ENCODE results near the gene BIRC3.
A peak's percentile ranks its signal among the peaks of the same experiment; 100 is the strongest.

The BIRC3 gene

DNA sequence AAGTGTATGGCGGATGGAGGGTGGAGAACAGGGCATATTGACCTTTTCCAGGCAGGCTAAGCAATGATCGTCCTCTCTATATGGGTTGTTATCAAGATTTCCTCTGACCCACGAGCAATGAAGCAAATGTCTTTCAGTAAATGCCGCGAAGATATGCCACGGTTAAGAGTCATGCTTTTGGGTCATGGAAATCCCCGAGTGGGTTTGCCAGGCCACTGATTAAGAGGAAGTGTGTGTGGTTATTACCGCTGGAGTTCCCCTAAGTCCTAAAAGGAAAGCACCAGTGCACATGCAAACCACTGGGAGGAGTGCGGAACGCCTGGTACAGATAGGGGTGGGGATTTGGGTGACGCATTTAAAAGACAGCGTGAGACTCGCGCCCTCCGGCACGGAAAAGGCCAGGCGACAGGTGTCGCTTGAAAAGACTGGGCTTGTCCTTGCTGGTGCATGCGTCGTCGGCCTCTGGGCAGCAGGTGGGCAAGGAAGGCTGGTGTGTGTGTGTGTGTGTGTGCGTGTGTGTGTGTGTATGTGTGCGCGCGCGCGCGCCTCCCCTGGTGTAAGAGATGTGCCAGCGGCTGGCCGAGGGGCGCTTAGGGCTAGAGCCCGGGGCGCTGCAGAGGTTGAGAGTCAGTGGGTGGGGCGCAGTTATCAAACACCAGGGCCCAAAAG lies at the start of gene BIRC3:
TSS of gene BIRC3 (plus strand) at position 386 of the 669 bp plus-strand sequence. CDS start 7,026 bp downstream, outside the sequence.
- DNase-seq = peak; percentile 89 to 92

DNA sequence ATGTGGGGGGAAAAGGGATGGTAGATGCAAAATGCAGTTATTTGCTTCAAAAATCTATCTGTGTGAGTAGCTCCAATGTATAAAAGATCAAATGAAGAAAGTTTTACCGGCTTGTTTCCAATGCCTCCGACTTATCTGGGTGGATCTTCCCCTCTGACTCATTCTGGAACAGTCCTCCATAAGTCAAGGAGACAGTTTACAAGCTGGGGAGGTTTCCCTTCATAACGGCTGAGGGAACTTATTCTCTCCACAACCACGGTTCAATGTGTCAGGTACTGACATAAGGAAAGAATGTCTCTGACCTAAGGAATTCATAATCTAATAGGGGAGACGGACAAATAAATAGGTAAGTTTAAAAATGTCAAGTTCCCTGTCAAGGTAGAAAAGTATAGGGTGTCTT lies 49.7 kb upstream of the BIRC3 start:
- no peak for DNase-seq

DNA sequence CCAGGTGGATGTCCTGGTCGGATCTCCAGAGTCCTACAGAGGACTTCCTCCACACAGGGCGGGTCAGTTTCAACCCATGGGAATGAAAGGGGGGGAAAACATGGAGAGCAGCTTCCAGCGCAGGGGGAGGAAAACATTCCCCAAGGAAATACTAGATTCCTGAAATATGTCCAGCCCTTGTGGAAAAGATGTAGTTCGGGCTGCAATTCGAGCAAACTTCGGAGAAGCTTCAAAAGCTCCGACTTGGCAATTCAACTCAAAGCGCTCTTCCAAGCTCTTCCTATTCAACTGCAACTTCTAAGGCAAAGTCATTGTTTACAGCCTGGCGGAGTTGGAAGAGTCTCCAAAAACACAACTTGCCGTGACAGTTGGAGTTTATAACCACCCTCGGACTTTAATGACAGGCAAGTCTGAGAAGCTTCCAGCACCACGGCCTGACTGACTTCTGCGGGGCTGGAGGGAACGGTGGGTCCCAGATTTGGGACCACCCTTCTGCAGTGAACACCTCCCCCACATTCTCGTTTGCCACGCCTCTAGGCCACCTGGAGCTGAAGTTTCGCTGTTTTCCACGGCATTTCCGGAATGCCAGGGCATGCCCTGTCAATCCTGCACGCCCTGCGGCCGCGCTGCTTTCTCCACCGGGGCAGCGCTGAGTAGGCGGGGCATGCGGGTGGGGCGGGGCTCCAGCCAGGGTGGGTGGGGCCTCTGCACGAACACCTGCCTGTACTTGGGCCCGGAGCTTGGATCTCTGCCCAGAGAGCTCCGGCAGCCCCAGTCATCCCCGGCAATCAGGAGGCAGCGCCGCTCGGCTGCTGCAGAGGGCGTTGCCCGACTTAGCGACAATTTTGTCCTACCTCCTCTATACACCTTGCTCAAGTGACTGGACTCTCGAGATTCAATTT lies 49.0 kb upstream of the BIRC3 start:
- DNase-seq = no peak

DNA sequence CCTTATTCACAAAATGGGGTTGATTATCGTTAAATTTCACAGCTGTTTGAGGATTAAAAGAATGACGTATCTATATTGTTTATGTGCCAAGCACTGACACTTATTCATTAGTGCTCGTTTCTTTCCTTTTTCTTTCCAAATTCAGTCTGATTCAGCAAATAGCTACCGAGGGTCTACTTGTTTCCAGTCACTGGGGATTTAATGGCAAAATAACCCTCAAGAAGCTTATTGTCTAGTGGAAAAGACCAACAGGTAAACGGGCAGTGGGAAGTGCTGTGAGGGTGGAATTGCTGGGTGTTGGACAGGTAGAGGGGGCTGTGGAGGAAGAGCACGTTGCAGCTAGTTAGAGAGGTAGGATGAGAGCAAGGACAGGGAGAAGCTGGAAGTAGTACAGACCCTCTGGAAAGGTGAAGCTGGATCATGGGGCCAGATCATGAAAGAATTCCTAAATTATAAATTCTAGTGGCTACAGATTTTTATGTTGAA lies 48.3 kb upstream of the BIRC3 start:
- no peak for DNase-seq

DNA sequence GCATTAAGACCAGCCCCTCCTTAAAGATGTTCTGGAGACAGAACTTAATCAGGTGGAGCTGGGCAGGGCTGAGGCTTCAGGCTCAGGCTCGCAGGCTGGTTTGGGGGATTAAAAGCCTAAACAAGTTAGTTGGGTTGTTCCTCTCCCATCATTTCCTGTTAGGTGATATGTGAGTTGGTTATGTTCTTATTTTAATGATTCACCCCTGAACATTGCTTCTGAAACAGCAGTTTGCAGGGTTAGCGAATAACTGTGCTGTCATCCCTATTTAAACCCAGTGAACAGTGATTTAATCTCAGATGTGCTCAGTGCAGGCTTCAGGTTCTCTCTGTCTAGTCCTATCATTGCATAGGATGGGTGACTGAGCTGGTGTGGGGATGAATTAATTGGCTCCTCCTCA lies 47.4 kb upstream of the BIRC3 start:
- no peak for DNase-seq

DNA sequence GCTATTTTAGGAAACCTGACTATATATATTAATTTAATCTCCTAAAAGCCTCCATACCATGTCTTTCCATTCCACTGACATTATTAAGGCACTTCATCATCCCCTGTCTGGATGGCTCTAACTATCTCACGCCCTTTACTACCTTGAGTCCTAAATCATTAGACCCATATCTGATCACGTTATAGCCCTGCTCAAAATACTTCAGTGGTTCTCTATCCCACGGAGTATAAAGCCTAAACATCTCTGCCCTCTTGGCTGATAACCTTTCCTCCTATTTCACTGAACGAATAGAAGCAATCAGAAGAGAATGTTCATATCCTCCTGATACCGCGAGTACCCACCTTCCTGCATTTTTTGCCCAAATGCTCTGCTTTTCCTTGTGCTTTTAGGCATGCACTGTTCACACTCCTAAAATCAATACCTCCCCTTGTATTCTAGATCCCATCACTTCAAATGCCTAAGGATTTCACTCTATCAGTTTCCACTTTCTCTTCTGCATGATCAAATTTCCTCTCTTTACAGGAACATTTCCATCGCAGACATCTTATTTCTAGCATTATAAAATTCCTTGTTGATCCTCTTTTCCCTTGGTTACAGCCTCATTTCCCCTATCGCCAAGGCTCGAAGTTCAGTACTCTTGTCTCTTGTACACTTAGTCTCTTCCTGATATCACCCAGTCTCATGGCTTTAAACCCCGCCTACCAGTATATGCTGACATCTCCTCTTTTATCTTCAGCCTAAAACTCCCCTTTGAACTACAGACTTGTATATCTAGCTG lies 45.0 kb upstream of the BIRC3 start:
- DNase-seq = no peak

DNA sequence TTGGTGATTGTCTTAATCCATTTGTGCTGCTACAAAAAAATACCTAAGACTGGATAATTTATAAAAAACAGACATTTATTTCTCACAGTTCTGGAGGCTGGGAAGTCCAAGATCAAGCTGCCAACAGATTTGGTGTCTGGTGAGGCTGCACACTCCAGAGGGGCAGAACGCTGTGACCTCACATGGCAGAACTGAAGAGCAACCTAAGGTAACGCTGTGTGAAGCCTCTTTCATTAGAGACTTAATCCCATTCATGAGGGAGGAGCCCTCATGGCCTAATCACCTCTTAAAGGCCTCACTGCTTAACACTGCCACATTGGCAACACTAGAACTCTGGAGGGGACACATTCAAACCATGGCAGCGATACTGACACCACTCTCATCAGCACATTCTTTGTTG lies 42.7 kb upstream of the BIRC3 start:
- no peak for DNase-seq

DNA sequence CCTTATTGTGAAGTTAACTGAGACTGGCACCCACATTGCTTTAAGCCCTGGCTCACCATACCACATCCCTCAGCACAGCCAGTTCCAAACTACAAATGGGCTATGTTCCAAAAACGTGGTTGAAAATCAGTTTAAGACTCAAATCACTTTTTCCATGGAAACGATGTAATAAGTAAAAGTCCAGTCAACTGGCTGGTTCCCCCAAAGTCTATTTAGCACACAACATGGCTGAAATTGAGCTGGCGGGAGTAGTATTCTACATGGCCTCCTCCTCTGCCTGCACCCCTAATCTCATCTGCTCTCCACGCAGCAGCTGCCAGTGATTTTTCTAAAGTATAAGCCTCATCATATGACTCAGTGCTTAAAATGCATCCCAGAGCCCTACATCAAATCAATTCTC lies 40.9 kb upstream of the BIRC3 start:
- no peak for DNase-seq

DNA sequence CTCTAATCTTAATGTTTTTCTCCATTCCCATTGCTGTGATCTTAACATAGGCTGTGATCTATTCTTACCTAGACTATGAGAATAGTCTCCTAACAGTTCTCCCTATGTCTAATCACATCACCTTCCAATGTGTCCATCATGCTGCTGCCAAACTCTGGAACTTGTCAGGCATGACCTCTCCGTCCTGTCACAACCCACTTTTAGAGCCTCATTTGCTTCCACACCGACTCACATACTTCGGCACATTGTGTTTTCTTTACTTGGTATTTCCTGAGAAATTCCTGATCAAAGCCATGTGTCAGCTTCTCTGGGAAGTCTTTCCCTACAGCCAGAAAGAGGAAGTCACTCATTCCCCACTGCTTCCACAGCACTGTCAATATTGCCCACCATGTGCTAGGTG lies 40.5 kb upstream of the BIRC3 start:
- DNase-seq = no peak

DNA sequence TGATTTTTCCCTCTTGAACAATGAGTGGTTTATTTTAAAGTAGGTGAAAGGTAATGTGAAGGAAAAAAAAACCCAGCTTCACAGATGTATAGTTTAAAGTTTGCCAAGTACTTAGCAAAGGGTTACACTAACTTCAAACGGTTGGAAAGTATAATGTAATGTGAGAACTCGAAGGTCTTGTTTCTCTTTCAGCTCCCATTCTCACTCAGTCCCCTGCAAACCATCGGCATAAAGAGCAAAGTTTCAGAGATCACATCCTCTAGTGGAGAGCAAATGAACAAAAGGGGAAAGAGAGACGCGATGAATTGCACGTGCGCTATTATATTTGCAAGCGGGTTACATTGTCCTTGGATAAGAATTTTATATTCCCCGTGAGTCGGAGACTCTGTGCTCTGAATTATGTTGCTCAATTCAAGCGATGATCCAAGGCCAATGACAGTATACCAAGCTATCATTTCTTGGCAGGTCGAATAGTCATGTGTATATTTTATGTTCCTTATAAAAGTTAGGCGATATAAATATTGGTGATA lies 37.6 kb upstream of the BIRC3 start:
- DNase-seq = no peak

DNA sequence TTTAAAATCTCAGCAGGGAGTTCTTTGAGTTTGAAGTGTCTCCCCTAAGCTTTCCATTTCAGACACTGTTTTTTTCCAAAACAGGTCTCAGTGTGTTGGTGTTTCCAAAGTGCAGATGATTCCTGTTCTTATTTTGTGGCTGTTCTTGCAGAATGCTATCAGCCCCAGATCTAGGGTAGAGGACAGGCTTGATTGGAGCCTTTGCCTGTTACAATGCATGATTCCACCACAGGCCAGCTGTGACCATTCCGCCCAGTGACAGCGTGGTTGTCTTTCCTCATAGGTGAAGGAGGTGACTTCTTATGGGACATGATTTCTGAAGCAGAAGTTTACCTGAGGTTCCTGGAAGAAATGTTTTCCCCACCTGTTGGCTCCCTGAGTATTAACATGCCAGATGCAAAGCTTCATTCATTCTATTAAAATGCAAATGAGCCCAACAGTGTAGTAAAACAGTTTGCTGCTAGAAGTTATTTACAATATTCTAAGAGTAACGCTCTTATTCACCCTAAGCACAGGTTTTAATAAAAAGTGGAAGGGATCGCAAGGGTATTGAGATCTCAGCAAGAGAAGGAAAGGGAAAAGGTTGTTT lies 36.9 kb upstream of the BIRC3 start:
- DNase-seq = no peak

DNA sequence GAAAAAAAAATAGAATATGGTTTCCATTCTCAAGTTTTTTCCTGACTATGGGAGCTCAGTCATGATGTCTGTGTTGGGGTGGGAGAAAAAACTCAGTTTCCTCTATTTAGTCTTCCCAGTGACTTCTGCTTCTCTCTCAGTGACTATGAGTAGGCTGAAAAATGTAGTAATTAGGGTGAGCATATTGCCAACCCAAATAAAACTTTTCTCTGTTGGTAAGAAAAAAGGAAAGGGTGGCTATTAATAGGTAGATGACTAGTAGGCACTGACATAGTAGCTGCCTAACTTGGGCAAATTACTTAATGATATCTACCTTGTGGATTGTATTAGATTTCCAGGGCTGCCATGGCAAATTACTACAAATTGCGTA lies 34.2 kb upstream of the BIRC3 start:
- no peak for DNase-seq

DNA sequence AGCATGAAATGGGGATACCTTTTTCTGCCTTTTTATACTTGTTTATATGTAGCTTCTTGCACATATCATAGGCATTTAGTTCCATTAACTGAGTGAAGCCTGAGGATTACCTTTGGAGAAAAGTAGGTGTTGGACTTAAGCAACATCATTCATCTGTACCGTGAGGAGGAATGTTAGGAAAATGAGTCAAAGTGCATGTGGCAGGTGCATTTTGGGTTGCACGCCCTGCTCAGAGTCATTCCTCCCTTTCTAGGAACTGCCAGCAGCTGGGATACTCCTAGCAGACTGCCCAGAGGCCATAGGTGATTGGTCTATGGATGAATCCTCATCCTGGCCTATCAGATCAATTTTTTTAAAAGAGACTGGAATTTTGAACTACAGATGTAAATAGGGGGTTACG lies 33.3 kb upstream of the BIRC3 start:
- DNase-seq = no peak

DNA sequence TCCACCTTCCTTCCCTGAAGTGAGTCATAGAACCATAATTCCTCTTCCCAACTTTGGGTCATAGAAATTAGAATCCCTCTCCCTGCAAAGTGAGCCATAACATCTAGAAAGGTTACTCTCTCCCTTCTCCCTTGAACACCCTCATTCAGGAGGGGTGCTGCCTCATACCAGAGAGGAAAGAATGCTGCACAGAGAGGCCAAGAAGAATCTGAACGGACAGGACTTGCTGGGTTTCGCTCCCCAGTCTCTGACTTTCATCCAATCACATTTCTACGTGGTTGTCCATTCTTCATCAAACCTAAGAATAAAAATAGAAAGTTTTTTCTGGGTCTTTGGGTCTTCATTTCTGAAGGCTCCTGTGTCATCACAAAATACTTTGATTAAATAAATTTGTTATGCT lies 31.0 kb upstream of the BIRC3 start:
- no peak for DNase-seq

DNA sequence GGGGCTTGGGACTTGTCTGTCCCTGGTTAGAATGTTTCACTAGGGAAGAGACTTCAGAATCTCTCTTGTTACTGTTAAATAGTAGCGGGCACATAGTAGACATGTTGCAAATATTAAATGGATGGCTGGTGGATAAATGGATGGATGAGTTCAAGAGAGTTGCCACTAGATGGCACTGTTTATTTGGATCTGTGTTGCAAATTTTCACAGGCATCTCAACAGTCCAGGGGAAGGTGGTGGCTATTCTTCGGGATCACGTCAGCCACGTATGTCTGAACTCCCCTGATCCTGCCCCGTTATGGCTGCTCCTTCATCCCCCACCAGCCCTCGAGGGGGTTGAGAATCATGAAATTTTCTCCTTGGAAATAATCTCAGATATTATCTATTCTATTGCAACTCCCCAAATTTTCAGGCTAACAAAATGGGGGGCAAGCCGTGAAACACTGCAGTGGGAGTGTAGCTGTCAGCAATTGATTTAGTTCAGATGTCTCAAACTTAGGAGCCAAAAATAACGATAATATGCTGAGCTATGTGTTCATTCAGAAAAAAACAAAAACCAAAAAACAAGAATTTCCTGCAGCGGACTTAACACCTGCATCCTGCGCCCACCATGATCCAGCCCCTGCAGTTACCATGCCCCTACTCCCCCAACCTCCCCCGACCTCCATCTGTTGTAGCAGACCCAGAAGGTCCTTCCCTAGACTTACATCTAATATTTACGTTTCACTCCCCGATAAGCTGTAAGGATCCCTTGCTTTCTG lies 29.1 kb upstream of the BIRC3 start:
- DNase-seq = peak; percentile 77 to 83

DNA sequence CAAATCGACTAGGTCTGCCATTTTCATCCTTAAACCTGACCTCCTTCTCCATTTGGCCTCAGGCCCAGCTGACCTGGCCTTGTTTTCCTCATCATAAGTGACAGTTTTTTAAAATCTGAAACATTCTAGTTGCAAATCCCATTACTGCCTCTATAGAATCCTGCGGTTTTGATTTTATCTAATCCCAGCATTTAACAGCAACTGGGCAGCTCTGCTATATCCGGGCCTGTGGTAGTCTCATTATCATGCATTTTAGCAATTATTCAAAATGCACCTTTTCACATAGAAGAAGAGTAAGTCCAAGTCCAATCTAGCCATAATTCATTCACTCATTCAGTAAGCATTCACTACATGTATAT lies 28.6 kb upstream of the BIRC3 start:
- no peak for DNase-seq

DNA sequence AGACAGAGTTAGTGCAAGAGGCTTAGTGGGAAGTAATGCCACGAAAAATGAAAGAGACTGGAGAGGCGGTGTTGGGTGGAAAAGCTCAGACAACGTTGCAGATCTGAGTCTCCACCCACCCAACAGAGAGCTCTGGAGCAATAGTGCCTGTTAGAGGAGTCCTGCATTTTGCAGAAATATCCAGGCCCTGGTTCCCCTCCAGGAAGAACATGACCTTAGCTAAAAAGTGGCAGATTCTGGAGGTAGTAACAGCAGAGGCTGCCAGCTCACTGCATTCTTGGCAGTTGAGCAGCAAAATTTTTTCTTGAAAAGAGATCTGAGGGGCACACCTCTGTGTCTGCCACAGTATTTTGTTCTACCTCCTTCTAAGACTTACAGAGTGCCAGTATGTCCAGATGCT lies 27.7 kb upstream of the BIRC3 start:
- DNase-seq = no peak

DNA sequence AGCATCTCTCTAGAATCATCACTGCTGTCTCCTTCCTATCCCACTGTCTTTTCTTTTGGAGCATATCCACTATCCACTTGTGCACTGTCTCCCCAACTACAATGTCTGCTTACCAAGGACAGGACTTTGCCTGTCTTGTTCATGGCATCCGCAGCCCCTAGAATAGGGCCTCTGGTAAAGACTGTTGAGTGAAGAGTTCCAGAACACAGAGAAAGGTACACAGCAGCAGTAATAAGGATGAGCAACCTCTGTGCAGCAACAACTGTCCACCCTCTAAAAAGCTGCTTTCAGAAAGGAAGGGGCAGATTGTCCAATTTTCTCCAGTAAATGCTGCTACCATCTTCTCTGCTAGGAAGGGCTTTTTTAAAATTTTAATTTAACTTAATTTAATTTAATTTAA lies 25.5 kb upstream of the BIRC3 start:
- no peak for DNase-seq

DNA sequence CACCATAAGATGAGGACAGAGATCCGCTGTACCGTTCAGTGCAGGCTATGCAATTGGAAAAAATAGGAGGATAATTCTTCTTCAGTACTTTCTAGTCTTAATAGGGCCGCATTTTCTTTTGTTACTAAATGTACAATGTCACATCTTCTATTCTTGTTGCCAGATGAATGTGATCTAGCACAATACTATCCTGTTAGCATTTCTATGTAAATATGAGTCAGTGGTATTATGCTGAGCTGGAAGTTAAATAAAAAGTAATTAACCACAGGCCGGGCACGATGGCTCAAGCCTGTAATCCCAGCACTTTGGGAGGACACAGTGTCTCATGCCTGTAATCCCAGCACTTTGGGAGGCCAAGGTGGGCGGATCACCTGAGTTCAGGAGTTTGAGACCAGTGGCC lies 24.4 kb upstream of the BIRC3 start:
- no peak for DNase-seq

DNA sequence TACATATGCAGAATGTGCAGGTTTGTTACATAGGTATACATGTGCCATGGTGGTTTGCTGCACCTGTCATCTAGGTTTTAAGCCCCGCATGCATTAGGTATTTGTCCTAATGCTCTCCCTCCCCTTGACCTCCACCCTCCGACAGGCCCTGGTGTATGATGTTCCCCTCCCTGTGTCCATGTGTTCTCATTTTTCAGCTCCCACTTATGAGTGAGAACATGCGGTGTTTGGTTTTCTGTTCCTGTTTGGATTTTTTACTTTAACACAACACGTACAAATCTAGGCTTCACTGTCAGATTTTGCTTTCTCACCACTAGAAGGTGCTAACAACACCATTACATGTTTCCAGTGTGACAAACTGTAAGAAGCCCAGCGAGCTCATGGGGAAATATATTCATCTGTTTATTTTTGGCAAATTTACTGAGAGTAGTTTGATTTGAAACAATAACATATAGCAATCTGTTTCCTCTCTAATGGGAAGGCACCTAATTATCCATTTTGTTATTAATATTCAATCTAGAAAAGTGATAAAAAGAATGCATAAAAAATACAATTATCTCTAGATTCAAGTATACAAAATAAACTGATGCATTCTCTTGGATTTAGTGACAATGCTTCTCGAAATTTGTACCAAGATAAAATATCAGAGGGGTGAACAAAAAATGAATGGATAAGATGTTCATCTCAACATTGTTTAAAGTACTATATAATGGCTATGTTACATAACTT lies 23.2 kb upstream of the BIRC3 start:
- peak; percentile 75 to 78 for DNase-seq

DNA sequence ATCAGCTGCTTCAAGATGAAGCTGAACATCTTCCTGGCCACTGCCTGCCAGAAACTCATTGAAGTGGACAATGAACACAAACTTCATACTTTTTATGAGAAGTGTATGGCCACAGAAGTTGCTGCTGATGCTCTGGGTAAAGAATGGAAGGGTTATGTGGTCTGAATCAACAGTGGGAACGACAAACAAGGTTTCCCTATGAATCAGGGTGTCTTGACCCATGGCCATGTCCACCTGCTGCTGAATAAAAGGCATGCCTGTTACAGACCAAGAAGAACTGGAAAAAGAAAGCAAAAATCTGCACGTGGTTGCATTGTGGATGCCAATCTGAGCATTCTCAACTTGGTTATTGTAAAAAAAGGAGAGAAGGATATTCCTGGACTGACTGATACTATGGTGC lies 22.2 kb upstream of the BIRC3 start:
- DNase-seq = no peak
